GM19099 (cell line): ENCODE results near the gene EP400.

Source experiments
- POLR2A ChIP-seq: IDR thresholded peaks from 3 replicates; pipeline ENCODE4 v1.6.1; 2011; ENCODE audit warnings: low read depth; ENCODE audit not compliant: insufficient read length; ENCODE audit errors: extremely low read depth

Gene EP400

GRCh38 chr12:131917139-131917710 is 32.5 kb upstream of the EP400 start:
- TF ChIP-seq POLR2A: no peak

DNA sequence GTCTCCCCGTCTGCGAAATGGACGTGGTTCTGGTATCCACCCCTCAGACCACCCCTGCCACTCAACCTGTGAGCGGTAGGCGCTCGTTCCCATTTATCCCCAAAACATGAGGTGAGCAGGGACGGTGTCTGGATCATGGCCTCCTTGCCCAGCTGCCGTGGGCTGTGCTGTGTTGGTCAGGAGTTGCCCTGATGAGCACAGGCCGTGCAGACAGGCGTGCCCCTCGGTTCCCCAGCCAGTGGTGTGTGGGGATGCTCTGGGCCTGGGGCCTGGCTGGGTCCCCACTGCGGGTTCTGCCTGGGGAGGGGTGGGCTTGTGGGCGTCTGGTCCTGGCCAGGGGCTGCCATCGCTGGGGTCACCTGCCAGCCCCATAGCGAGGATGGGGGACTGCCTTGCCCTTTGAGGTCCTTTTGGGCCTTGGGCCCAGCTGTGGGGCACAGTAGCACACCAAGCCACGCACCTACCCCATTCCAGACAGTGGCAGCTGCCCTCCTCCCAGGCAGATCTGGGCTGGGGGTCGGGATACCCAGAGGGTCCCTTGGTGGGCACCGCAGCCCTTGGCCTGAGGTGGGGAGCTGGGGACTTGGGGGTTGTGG is 31.9 kb upstream of the EP400 start:
- no peak for TF ChIP-seq POLR2A

DNA sequence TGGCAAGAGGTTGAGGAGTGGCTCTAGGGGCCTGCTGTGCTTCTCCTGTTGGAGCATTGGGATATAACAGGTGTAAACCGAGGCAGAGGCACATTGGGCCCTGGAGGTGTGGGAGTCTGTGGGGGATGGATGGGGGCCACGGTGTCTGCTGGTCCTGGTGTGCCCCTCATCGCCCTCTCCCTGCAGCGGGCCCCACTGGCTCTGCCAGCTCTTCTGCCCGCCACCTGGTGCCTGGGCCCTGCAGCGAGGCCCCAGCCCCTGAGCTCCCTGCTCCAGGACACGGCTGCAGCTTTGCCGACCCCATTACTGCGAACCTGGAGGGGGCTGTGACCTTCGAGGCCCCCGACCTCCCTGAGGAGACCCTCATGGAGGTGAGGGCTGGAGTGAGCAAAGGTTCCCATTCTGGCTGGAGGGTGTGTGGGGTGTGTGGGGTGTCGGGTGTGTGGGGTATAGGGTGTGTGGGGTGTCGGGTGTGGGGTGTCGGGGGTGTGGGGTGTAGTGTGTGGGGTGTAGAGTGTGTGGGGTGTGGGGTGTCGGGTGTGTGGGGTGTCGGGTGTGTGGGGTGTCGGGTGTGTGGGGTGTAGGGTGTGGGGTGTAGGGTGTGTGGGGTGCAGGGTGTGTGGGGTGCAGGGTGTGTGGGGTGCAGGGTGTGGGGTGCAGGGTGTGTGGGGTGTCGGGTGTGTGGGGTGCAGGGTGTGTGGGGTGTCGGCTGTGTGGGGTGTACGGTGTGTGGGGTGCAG is 31.3 kb upstream of the EP400 start:
- TF ChIP-seq POLR2A: no peak

- TF ChIP-seq POLR2A: no peak
Measured at GRCh38 chr12:131919051-131919347, 30.7 kb upstream of the EP400 start.

DNA sequence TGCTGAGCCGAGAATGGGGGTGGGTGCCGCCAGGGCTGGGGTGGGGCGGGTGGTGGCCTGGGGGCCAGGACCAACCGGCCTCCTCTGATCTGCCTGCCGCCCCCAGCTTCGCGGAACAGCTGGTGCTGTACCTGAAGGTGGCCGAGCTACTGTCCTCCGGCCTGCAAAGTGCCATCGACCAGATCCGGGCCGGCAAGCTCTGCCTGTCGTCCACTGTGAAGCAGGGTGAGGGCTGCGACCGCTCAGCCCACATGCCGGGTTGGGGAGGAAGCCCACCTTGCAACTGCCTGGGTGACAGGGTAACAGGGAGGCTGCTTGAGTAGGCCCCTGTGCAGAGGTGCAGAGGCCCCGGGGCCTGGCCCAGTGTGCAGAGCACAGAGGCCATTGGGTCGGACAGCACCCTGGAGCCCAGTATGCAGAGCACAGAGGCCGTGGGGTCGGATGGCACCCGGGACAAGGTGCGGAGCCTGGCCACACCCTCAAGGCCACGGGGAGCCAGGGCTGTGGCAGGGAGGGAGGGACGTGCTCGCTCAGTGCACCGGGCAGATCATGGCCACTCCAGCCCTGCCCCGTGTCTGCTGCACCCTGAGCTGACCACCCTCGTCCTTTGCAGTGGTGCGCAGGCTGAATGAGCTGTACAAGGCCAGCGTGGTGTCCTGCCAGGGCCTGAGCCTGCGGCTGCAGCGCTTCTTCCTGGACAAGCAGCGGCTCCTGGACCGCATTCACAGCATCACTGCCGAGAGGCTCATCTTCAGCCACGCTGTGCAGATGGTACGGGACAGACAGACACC is 30.2 kb upstream of the EP400 start:
- no peak for TF ChIP-seq POLR2A

DNA sequence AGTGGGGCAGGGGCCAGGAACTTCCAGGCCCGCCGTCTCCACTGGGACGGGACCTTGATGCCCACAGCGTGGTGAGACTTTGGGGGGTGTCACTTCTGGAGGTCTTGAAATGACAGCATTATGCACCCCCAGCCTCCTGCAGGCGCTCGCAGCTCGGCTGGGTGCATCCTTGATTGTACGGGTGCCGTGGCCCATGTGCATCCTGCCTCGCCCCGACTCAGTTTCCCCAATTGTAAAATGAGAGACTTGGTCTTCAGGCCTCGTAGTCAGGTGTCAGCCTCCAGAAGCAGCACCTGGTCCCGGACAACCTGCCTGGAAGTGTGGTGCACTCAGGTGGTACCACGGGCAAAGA is 29.6 kb upstream of the EP400 start:
- TF ChIP-seq POLR2A: no peak

DNA sequence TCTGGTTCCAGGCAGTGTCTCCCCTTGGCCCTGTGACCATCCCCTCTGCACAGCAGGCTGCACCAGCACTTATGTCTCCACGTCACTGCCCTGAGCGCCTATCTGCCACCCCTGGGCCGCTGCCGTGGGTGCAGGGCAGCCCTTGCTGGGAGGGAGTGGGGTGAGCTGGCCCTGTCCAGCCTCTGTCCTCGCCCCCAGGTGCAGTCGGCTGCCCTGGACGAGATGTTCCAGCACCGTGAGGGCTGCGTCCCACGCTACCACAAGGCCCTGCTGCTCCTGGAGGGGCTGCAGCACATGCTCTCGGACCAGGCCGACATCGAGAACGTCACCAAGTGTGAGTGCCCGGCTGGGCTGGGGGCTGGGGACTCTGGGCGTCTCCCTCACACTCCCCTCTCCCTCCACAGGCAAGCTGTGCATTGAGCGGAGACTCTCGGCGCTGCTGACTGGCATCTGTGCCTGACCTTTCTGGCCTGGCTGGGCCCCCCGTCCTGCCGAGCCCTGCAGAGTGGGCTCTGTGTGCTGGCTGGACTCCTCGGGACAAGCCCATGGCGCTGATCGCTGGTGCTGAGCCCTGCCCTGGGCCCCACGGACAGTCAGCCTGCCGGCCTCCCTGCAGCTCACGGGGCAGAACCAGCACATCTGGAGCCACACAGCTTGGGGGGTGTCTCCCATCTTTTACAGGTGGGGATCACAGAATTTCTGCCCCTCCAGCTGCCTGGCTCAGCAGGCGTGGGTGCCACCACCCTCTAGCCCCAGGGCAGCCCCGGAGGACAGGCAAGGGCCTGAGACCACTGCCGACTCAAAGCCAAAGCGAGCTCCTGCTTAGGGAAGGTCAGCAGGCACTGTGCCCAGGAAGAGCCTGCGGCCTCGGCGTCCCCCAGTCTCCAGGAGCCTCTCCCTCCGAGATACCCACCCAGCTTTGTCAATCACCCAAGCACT is 28.6 kb upstream of the EP400 start:
- TF ChIP-seq POLR2A: no peak

DNA sequence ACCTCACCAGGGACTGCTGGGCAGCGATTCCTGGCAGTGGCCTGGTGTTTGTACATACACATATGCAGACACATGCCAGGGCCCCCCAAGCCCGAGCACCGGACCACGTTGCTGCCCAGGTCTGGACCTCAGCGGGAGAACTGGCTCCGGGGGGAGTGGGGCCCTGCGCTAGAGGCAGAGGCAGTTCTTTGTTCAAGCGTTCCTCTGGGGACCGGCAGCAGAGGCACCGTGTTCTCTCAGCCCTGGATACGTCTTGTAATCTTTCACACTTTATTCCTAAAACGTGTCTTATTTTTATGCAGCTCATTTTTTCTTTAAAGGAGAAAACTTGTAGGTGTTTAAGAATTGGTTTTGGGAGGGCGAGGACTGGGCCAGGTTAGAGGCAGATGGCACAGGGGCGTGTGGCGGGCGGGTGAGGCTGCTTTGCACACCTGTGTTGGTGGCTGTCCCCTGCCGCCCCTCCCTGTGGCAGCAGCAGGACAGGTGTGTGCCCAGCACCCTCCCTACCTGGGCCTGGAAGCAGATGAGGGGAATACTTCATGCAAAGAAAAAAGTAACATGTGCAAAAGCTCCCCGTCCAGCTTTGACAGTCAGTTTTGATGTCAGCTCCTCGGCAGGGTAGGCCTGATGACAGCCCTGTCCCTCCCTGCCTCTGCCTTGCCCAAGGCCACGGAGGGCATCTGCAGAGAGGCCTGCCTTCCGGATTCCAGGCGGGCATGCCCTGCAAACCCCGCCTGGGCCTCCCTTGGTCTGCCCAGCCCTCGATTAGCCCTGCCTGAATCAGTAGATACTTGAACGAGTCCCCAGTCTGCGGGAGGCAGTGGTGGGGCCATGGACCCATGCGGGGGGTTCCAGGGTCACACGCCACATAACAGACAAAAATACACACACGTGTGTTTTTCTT is 27.6 kb upstream of the EP400 start:
- no peak for TF ChIP-seq POLR2A

DNA sequence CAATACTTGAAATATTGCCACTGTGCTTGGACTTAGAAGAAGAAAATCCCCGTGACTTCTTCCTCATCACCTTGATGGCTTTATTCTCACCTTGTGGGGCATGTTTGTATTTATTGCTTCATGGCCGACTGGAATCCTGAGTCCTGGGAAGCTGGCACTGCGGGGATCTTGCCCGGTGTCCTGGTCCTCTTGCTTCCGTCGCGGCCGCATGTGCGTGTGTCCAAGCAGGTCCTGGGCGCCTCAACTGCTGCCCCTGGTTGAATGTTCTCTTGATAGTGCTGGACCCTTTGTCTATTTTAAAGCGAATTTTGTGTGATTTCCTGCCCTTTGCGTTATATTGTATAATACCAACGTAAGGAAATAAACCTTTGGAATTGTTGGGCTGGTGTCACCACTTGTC is 27.0 kb upstream of the EP400 start:
- no peak for TF ChIP-seq POLR2A

DNA sequence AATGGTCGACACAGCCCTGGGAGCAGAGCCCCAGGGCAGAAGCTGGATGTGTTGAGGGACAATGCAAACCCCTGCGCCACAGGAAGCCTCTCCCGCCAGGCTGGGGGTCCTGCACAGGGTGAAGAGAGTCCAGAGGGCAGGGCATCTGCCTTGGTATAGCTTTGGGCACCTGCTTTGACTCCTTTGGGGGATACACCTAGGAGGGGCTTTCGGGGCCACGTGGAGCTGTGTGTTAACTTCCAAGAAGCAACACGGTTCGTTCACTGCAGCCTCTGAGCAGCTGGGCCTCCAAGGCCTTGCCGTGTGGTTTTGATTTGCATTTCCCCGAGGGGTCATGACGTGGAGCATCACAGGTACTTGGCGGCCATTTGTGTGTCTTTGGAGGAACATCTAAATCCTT is 26.5 kb upstream of the EP400 start:
- no peak for TF ChIP-seq POLR2A

DNA sequence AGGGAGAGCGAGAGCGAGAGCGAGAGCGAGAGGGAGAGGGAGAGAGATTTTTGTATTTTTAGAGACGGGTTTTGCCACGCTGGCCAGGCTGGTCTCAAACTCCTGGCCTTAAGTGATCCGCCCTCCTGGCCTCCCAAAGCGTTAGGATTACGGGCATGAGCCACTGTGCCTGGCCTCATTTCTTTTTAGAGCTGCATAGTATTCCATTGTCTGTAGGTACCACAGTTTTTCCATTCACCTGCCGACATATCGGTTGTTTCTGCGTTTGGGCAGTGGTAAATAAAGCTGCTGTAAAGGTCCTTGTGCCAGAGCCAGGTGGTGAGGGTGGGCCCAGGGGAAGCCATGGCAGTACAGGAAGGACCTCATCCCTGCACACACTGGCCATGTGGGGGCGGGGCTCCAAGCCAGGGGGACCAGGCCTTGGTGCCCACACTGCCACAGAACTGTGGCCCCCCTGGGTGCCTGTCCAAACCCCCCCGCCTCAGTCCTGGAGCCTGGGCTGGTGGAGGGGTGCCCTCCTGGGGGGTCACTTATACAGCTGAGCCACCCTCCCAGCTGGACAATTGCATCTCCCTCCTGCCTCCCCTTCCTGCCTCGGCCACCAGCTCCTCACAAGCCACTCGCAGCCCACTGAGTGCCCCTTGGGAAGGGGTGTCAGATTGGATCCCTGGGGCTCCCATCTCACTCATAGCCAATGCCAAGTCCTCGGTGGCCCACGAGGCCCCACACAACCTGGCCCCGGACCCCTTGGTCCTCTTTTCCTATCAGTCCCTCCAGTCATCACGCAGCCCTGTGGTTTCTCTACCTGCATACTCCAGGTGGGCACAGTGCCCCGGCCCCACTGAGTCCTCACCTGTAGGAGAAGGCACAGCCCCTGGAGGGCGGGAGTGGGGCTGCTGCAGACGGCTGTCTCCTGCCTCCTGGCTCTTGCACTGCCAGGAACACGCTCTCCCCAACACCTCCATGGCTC is 22.3 kb upstream of the EP400 start:
- no peak for TF ChIP-seq POLR2A

DNA sequence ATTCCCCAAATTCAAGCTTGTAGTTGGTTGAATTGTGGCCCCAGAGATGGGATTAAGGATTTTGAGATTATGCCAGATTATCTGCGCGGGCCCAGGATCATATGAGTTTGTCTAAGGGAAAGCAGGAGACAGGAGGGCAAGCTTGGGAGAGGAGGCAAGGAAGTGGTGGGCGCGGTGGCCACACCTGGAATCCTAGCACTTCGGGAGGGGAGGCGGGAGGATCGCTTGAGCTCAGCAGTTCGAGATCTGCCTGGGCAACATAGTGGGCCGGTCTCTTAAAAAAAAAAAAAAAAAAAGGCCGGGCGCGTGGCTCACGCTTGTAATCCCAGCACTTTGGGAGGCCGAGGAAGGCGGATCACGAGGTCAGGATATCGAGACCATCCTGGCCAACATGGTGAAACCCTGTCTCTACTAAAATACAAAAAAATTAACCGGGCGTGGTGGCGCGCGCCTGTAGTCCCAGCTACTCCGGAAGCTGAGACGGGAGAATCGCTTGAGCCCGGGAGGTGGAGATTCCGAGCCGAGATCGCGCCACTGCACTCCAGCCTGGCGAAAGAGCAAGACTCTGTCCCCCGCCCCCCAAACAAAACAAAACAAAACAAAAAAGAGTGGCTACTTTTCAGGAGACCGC is 21.5 kb upstream of the EP400 start:
- no peak for TF ChIP-seq POLR2A
